ENCODE data around the gene DECR2. TPM values are rescaled to one million over a fixed set of nuclear protein-coding genes. Genes with fewer than 3 reads are reported as not detected.

Gene DECR2
- total RNA-seq, 4 donors from 2014 or later, result 3.1 to 13.5 (median 9.5) TPM

- Histone ChIP-seq H3K4me3 (replicated peaks in 1 of 3) (no peak overlapping the region), H3K9me3 (no peaks in the 10 kb centered on the region), H3K4me1 (peaks cover 0 to 3% of the 10 kb centered on the region in 2 donors), H3K27ac (no peak overlapping the region), H3K36me3 (no peaks in the 10 kb centered on the region), H3K27me3 (no peaks in the 10 kb centered on the region)
- intact Hi-C loops (cut with DNase I), result no loop called here
- no peak for TF ChIP-seq POLR2A (IDR thresholded peaks at IDR 0.05)
- DNase-seq, result no peak
- WGBS, 2 donors, result 87 to 92% methylated on average over 7 of the region's 7 CpGs
Measured at GRCh38 chr16:392450-393030, 9.1 kb upstream of the DECR2 start.

- TF ChIP-seq CTCF (IDR thresholded peaks at IDR 0.05) (no peak), POLR2A (IDR thresholded peaks at IDR 0.05) (no peak)
- H3K4me1 ChIP-seq, result peaks cover 0 to 5% of the 10 kb centered on the region in 2 donors
- intact Hi-C loops (cut with DNase I), result no loop called here
- no peak for DNase-seq
- H3K27ac ChIP-seq, result peak overlapping the region; percentile 9 to 34 (median 15)
- H3K36me3 ChIP-seq, result no peaks in the 10 kb centered on the region
- H3K27me3 ChIP-seq, result no peaks in the 10 kb centered on the region
- H3K4me3 ChIP-seq (replicated peaks in 1 of 3), result no peak overlapping the region
- H3K9me3 ChIP-seq, result no peaks in the 10 kb centered on the region
- WGBS, 2 donors, result 33 to 42% methylated on average over 3 of the region's 3 CpGs
Measured at GRCh38 chr16:396199-396598, 5.5 kb upstream of the DECR2 start.

GRCh38 chr16:396605-397004 lies 5.1 kb upstream of the DECR2 start:
- Histone ChIP-seq H3K9me3 (no peaks in the 10 kb centered on the region), H3K4me1 (peaks cover 0 to 5% of the 10 kb centered on the region in 2 donors), H3K36me3 (no peaks in the 10 kb centered on the region), H3K27ac (peak overlapping the region; percentile 9 to 34 (median 15)), H3K4me3 (replicated peaks in 1 of 3) (peak overlapping the region in 1 of 3 donors; percentile 51), H3K27me3 (no peaks in the 10 kb centered on the region)
- 4 to 5% methylated on average over 18 to 22 of the region's 22 CpGs for WGBS, 2 donors
- peak; percentile 50 to 53 for DNase-seq
- no peak for TF ChIP-seq CTCF (IDR thresholded peaks at IDR 0.05)
- no peak for TF ChIP-seq POLR2A (IDR thresholded peaks at IDR 0.05)
- intact Hi-C loops (cut with DNase I), result no loop called here

DNA sequence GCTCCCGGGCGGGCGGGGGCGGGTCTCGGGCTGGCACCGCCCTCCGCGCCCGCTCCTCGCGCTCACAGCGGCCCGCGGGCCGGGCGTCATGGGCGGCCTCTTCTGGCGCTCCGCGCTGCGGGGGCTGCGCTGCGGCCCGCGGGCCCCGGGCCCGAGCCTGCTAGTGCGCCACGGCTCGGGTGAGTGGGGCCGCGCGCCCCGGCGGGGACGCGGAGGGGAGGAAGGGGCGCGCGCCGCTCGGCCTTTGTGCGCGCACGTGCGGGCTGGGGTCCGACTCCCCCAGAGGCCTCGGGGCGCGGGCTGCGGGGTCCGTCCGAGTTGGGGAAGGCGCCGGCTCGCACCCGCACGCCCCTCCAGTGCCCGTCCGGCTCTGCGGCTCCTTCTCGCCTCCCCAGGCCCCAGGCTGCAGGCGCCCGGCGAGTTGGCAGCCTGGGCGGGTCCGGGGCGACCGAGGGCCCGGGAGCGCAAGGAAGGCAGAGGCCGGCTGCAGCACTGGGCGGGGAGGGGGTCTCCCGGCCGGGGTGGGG lies 4.5 kb upstream of the DECR2 start, which contains the start of gene NME4:
NME4 (plus strand) TSS at position 65 of the 527 bp plus-strand sequence; CDS start at position 89, 24 bp downstream.
- Histone ChIP-seq H3K36me3 (no peaks in the 10 kb centered on the region), H3K4me3 (replicated peaks in 1 of 3) (peak within 1 kb of the TSS in 1 of 3 donors; percentile 51), H3K9me3 (no peaks in the 10 kb centered on the region), H3K4me1 (peaks cover 1 to 5% of the 10 kb centered on the region in 2 donors), H3K27ac (peak within 1 kb of the TSS; percentile 47 to 74 (median 61)), H3K27me3 (no peaks in the 10 kb centered on the region)
- peak in 1 of 2 donors; percentile 32 for TF ChIP-seq POLR2A (IDR thresholded peaks at IDR 0.05)
- TF ChIP-seq CTCF (IDR thresholded peaks at IDR 0.05), result no peak
- WGBS, 2 donors, result 2% methylated on average over 7 of the region's 75 CpGs; no CpG with 5 or more reads in 1 of the 2 donors
- peak; percentile 27 to 33 for DNase-seq
- intact Hi-C loops (cut with DNase I), result no loop called here

GRCh38 chr16:397736-398332 lies 3.9 kb upstream of the DECR2 start:
- peak; percentile 13 to 56 (median 44) for TF ChIP-seq CTCF (IDR thresholded peaks at IDR 0.05)
- no peak for TF ChIP-seq POLR2A (IDR thresholded peaks at IDR 0.05)
- Histone ChIP-seq H3K27me3 (no peaks in the 10 kb centered on the region), H3K4me3 (replicated peaks in 1 of 3) (peak overlapping the region in 1 of 3 donors; percentile 51), H3K36me3 (no peaks in the 10 kb centered on the region), H3K27ac (peak overlapping the region; percentile 25 to 61 (median 49)), H3K9me3 (no peaks in the 10 kb centered on the region), H3K4me1 (peaks cover 5% of the 10 kb centered on the region in 2 donors)
- 41 to 54% methylated on average over 10 to 14 of the region's 29 CpGs for WGBS, 2 donors
- intact Hi-C loops (cut with DNase I), result no loop called here
- peak; percentile 85 to 88 for DNase-seq

All from thyroid gland (tissue), 4 donors.